Fibroblast of pulmonary artery (primary cell): ENCODE measurements around the gene MUC6.

Source experiments
- DNase-seq: peaks from one replicate; pipeline ENCODE4 v3.0.0-alpha.2; 2010; ENCODE audit warnings: low read depth
- H3K4me3 ChIP-seq: replicated peaks from 2 replicates; pipeline ENCODE4 v1.5.1; 2011; ENCODE audit warnings: low read depth, mild to moderate bottlenecking, control low read depth, low read length, moderate library complexity
- CTCF ChIP-seq: IDR thresholded peaks from 2 replicates; pipeline ENCODE4 v1.5.1; 2011; ENCODE audit warnings: mild to moderate bottlenecking, control low read depth, low read length, inconsistent platforms; ENCODE audit errors: missing control alignments

The MUC6 gene

GRCh38 chr11:971731-972365, 64.7 kb downstream of the MUC6 start:
- TF ChIP-seq CTCF: no peak
- H3K4me3 ChIP-seq: no peak overlapping the region
- DNase-seq: no peak

GRCh38 chr11:971092-971690, 65.3 kb downstream of the MUC6 start:
- no peak overlapping the region for H3K4me3 ChIP-seq
- DNase-seq: no peak
- no peak for TF ChIP-seq CTCF

GRCh38 chr11:970319-970871, 66.1 kb downstream of the MUC6 start:
- TF ChIP-seq CTCF: no peak
- DNase-seq: no peak
- H3K4me3 ChIP-seq: no peak overlapping the region

- TF ChIP-seq CTCF: no peak
- no peak overlapping the region for H3K4me3 ChIP-seq
- no peak for DNase-seq
Observed at GRCh38 chr11:969651-970205, 66.8 kb downstream of the MUC6 start.

- no peak for DNase-seq
- no peak for TF ChIP-seq CTCF
- H3K4me3 ChIP-seq: no peak overlapping the region
Observed at GRCh38 chr11:968822-969221, 67.7 kb downstream of the MUC6 start.

- TF ChIP-seq CTCF: no peak
- H3K4me3 ChIP-seq: no peak overlapping the region
- no peak for DNase-seq
Observed at GRCh38 chr11:967995-968751, 68.3 kb downstream of the MUC6 start.
